H9 (cell line): ENCODE data around the gene MMP17. TPM values are rescaled to one million over a fixed set of nuclear protein-coding genes. Genes with fewer than 3 reads are reported as not detected.
"Not testable (repeated sequence)": the region's sequence is repeated elsewhere in the genome, so short reads cannot be mapped to it uniquely, and the experiment has no call there.

Source experiments
- DNase-seq: peaks from one replicate; pipeline ENCODE4 v3.0.0-alpha.2; 2017
- H2AFZ ChIP-seq: one replicate; pipeline ENCODE4 v1.6.1; 2013; ENCODE audit warnings: mild to moderate bottlenecking, low read length, control low read depth, moderate library complexity
- H2AK5ac ChIP-seq: 2 replicates; pipeline ENCODE4 v1.6.1; 2013; ENCODE audit warnings: low read length, control low read depth, mixed read lengths; ENCODE audit not compliant: insufficient read length
- H2BK120ac ChIP-seq: one replicate; pipeline ENCODE4 v1.6.1; 2013; ENCODE audit warnings: low read depth, mild to moderate bottlenecking, low read length, control low read depth, inconsistent platforms; ENCODE audit not compliant: poor library complexity, severe bottlenecking
- H2BK12ac ChIP-seq: 2 replicates; pipeline ENCODE4 v1.6.1; 2013; ENCODE audit warnings: low read length, control low read depth, mixed read lengths, low read depth; ENCODE audit not compliant: insufficient read length
- H2BK15ac ChIP-seq: 2 replicates; pipeline ENCODE4 v1.6.1; 2013; ENCODE audit warnings: low read depth, low read length, control low read depth
- H2BK20ac ChIP-seq: one replicate; pipeline ENCODE4 v1.6.1; 2013; ENCODE audit warnings: low read depth, mild to moderate bottlenecking, low read length, control low read depth, inconsistent platforms; ENCODE audit not compliant: poor library complexity, severe bottlenecking
- H2BK5ac ChIP-seq: 2 replicates; pipeline ENCODE4 v1.6.1; 2013; ENCODE audit warnings: low read length, control low read depth, mixed read lengths; ENCODE audit not compliant: insufficient read length
- H3K14ac ChIP-seq: 2 replicates; pipeline ENCODE4 v1.6.1; 2013; ENCODE audit warnings: low read length, control low read depth; ENCODE audit not compliant: insufficient read depth
- H3K18ac ChIP-seq: 2 replicates; pipeline ENCODE4 v1.6.1; 2013; ENCODE audit warnings: low read depth, mild to moderate bottlenecking, mixed read lengths, low read length, control low read depth; ENCODE audit not compliant: insufficient read length
- H3K23ac ChIP-seq: 2 replicates; pipeline ENCODE4 v1.6.1; 2013; ENCODE audit warnings: low read length, control low read depth, mixed read lengths, low read depth; ENCODE audit not compliant: insufficient read length
- H3K23me2 ChIP-seq: 2 replicates; pipeline ENCODE4 v1.6.1; 2013; ENCODE audit warnings: low read depth, mild to moderate bottlenecking, mixed read lengths, low read length, control low read depth; ENCODE audit not compliant: insufficient read length, poor library complexity, severe bottlenecking
- H3K27ac ChIP-seq: 2 replicates; pipeline ENCODE4 v1.5.1; 2013; ENCODE audit warnings: low read length, control low read depth, mixed read lengths, low read depth; ENCODE audit not compliant: insufficient read length
- H3K27me3 ChIP-seq: 2 replicates; pipeline ENCODE4 v1.6.1; 2013; ENCODE audit warnings: low read length, control low read depth, inconsistent platforms; ENCODE audit not compliant: insufficient read depth
- H3K4ac ChIP-seq: 2 replicates; pipeline ENCODE4 v1.6.1; 2013; ENCODE audit warnings: low read depth, mild to moderate bottlenecking, control low read depth, inconsistent platforms, low read length, moderate library complexity
- H3K4me1 ChIP-seq: 2 replicates; pipeline ENCODE4 v1.6.1; 2013; ENCODE audit warnings: low read length, control low read depth, inconsistent platforms; ENCODE audit not compliant: insufficient read depth
- H3K4me2 ChIP-seq: 2 replicates; pipeline ENCODE4 v1.6.1; 2013; ENCODE audit warnings: low read length, control low read depth, mixed read lengths; ENCODE audit not compliant: insufficient read length, insufficient read depth
- H3K56ac ChIP-seq: 2 replicates; pipeline ENCODE4 v1.6.1; 2013; ENCODE audit warnings: low read depth, mild to moderate bottlenecking, mixed read lengths, low read length, control low read depth; ENCODE audit not compliant: insufficient read length
- H3K79me1 ChIP-seq: 2 replicates; pipeline ENCODE4 v1.6.1; 2013; ENCODE audit warnings: low read depth, mild to moderate bottlenecking, moderate library complexity, low read length, control low read depth, inconsistent platforms; ENCODE audit not compliant: insufficient read depth, poor library complexity, severe bottlenecking
- H3K79me2 ChIP-seq: 2 replicates; pipeline ENCODE4 v1.6.1; 2013; ENCODE audit warnings: low read length, control low read depth, inconsistent platforms; ENCODE audit not compliant: insufficient read depth
- H3K9ac ChIP-seq: 2 replicates; pipeline ENCODE4 v1.6.1; 2013; ENCODE audit warnings: low read length, control low read depth, mixed read lengths; ENCODE audit not compliant: insufficient read length; ENCODE audit errors: extremely low read depth
- H3K9me3 ChIP-seq: one replicate; pipeline ENCODE4 v1.6.1; 2013; ENCODE audit warnings: low read depth, low read length, inconsistent platforms; ENCODE audit not compliant: control insufficient read depth
- H3T11ph ChIP-seq: one replicate; pipeline ENCODE4 v1.6.1; 2013; ENCODE audit warnings: mild to moderate bottlenecking, low read length, control low read depth, inconsistent platforms
- H4K20me1 ChIP-seq: one replicate; pipeline ENCODE4 v1.6.1; 2013; ENCODE audit not compliant: control insufficient read depth, insufficient read length, insufficient read depth
- H4K5ac ChIP-seq: 2 replicates; pipeline ENCODE4 v1.6.1; 2013; ENCODE audit warnings: low read depth, mild to moderate bottlenecking, mixed read lengths, low read length, control low read depth; ENCODE audit not compliant: insufficient read length
- H4K8ac ChIP-seq: replicated peaks from 2 replicates; pipeline ENCODE4 v1.6.1; 2013; ENCODE audit warnings: low read length, control low read depth, mixed read lengths, low read depth; ENCODE audit not compliant: insufficient read length
- H4K91ac ChIP-seq: 2 replicates; pipeline ENCODE4 v1.6.1; 2013; ENCODE audit warnings: low read depth, mild to moderate bottlenecking, moderate library complexity, mixed read lengths, low read length, control low read depth; ENCODE audit not compliant: insufficient read length
- H3K27ac Mint-ChIP-seq, 3 experiments: 2 replicates in 2 of 3; 3 replicates in 1 of 3; pipeline ENCODE4 v1.8.0; 2020 to 2021; ENCODE audit warnings: mixed read lengths in 3 of 3, mild to moderate bottlenecking in 1 of 3, moderate library complexity in 1 of 3
- H3K27me3 Mint-ChIP-seq: 2 replicates; pipeline ENCODE4 v1.8.0; 2021; ENCODE audit warnings: low read depth, mild to moderate bottlenecking, moderate library complexity, mixed read lengths
- H3K36me3 Mint-ChIP-seq, 3 experiments: 2 replicates in 2 of 3; 3 replicates in 1 of 3; pipeline ENCODE4 v1.8.0; 2020 to 2021; ENCODE audit warnings: low read depth in 3 of 3, mixed read lengths in 3 of 3; ENCODE audit not compliant: insufficient read depth in 1 of 3
- H3K4me1 Mint-ChIP-seq, 2 experiments: 2 replicates each; pipeline ENCODE4 v1.8.0; 2020; ENCODE audit warnings: mixed read lengths in 2 of 2
- H3K4me3 Mint-ChIP-seq, 2 experiments: 2 replicates in 1 of 2; 3 replicates in 1 of 2; pipeline ENCODE4 v1.8.0; 2020 to 2021; ENCODE audit warnings: mild to moderate bottlenecking in 2 of 2, mixed read lengths in 2 of 2, moderate library complexity in 1 of 2
- H3K9me3 Mint-ChIP-seq, 2 experiments: 2 replicates in 1 of 2; 3 replicates in 1 of 2; pipeline ENCODE4 v1.8.0; 2020; ENCODE audit warnings: mild to moderate bottlenecking in 2 of 2, mixed read lengths in 2 of 2, moderate library complexity in 1 of 2
- CTCF ChIP-seq: fragments of 200-600 bp; sonication (generic); conservative IDR thresholded peaks from 3 replicates; pipeline ENCODE4 v1.8.0; 2021; ENCODE audit warnings: antibody characterized with exemption, mild to moderate bottlenecking
- WGBS: extraction: QIAGEN DNeasy Blood & Tissue Kit; methylation state at CpG from one replicate; pipeline ENCODE4 v1.1.7; 2013; ENCODE audit warnings: missing lambda C conversion rate, low lambda C conversion rate, mixed read lengths; ENCODE audit not compliant: insufficient read length; ENCODE audit errors: extremely low coverage; 5-methylcytosine and 5-hydroxymethylcytosine counted together
- total RNA-seq: library from RNA; stranded (reverse); gene quantifications from 2 replicates; pipeline ENCODE4 v1.2.1, GENCODE V29; 2021

The MMP17 gene
- total RNA-seq, 1 experiment from 2014 or later, result 14.8 TPM

- peaks cover 20 to 21% of the 10 kb centered on the region in 2 experiments for H3K9me3 Mint-ChIP-seq
- Histone ChIP-seq H2AK5ac (no peak overlapping the region), H2BK15ac (no peak overlapping the region), H3K4ac (no peak overlapping the region), H2BK12ac (no peak overlapping the region), H3K9me3 (no peaks in the 10 kb centered on the region), H2BK120ac (no peak overlapping the region), H4K91ac (no peak overlapping the region), H3K9ac (no peak overlapping the region), H3K56ac (no peak overlapping the region), H3K4me2 (no peak overlapping the region), H3K23me2 (no peaks in the 10 kb centered on the region), H3K23ac (no peak overlapping the region), H3K27ac (no peak overlapping the region), H2AFZ (no peak overlapping the region), H3K14ac (no peak overlapping the region; the same call in 1 of the 2 replicates), H2BK20ac (no peak overlapping the region), H3K79me1 (no peaks in the 10 kb centered on the region), H3K18ac (no peak overlapping the region), H3K79me2 (no peaks in the 10 kb centered on the region), H3K27me3 (no peaks in the 10 kb centered on the region), H3K4me1 (no peaks in the 10 kb centered on the region; the same call in 1 of the 2 replicates), H2BK5ac (no peak overlapping the region), H4K8ac (no peak overlapping the region), H4K20me1 (no peaks in the 10 kb centered on the region), H4K5ac (no peak overlapping the region), H3T11ph (no peak overlapping the region)
- H3K36me3 Mint-ChIP-seq, result peaks cover 3 to 8% (median 6%) of the 10 kb centered on the region in 3 experiments; a peak in 4 of 7 replicates
- H3K4me3 Mint-ChIP-seq, result no peak overlapping the region
- no peak for DNase-seq
- peaks cover 30 to 37% of the 10 kb centered on the region in 2 experiments for H3K4me1 Mint-ChIP-seq
- H3K27ac Mint-ChIP-seq, result no peak overlapping the region; a peak in 1 of 7 replicates
- no CpG with 5 or more reads among the region's 4 CpGs for WGBS
- peaks cover 4% of the 10 kb centered on the region for H3K27me3 Mint-ChIP-seq
- no peak for TF ChIP-seq CTCF
Observed at GRCh38 chr12:131883521-131883900, 55.3 kb downstream of the MMP17 start.

GRCh38 chr12:131885076-131885475 lies 56.9 kb downstream of the MMP17 start:
- not testable (repeated sequence) for H3K56ac ChIP-seq, H3K9ac ChIP-seq, H3K4me3 Mint-ChIP-seq, H3K27me3 Mint-ChIP-seq, H3K79me1 ChIP-seq, H2BK20ac ChIP-seq, H2AFZ ChIP-seq, H2BK12ac ChIP-seq, H2BK120ac ChIP-seq, H3K79me2 ChIP-seq, H3K27ac ChIP-seq, DNase-seq, H3K4ac ChIP-seq, H4K20me1 ChIP-seq, H3K14ac ChIP-seq, H2BK5ac ChIP-seq, H3K23ac ChIP-seq, H3K36me3 Mint-ChIP-seq, H3K27me3 ChIP-seq, H3K4me1 ChIP-seq, H2AK5ac ChIP-seq, H4K8ac ChIP-seq, H3K9me3 ChIP-seq, H3K4me2 ChIP-seq, H3T11ph ChIP-seq, H4K91ac ChIP-seq, H2BK15ac ChIP-seq, H3K18ac ChIP-seq, H3K27ac Mint-ChIP-seq, H3K23me2 ChIP-seq, H4K5ac ChIP-seq
- Mint-ChIP-seq H3K9me3 (peaks cover 20 to 21% of the 10 kb centered on the region in 2 experiments), H3K4me1 (peaks cover 26 to 32% of the 10 kb centered on the region in 2 experiments)
- WGBS, result no CpG with 5 or more reads among the region's 8 CpGs
